Measurements from ENCODE around the gene NHLH2. TPM values are rescaled to one million over a fixed set of nuclear protein-coding genes. Genes with fewer than 3 reads are reported as not detected.

NHLH2 gene
- total RNA-seq, 2 experiments from 2014 or later = not detected

- peaks cover 20% of the 10 kb centered on the region for H3K27me3 Mint-ChIP-seq
- no peak overlapping the region for H3K4me3 ChIP-seq (ENCODE audit: low read length)
- intact Hi-C loops (cut with DNase I, micrococcal nuclease) = no loop called here
- no peaks in the 10 kb centered on the region for H3K36me3 Mint-ChIP-seq (ENCODE audit: low read depth)
- H3K36me3 ChIP-seq (ENCODE audit: insufficient read depth, low read length) = no peaks in the 10 kb centered on the region
- no peaks in the 10 kb centered on the region for H3K27me3 ChIP-seq (ENCODE audit: control insufficient read depth in 1 of 2, insufficient read depth in 2 of 2, low read length in 2 of 2)
- DNase-seq (no peak), ATAC-seq (ENCODE audit: poor library complexity) (no peak)
- no peak overlapping the region for H3K4me3 Mint-ChIP-seq
- H3K4me1 Mint-ChIP-seq (ENCODE audit: low read depth) = no peaks in the 10 kb centered on the region
- H3K27ac Mint-ChIP-seq = no peak overlapping the region
- no peak for TF ChIP-seq CTCF (IDR thresholded peaks at IDR 0.05)
- CTCF ChIA-PET = no interaction called here
- H3K4me1 ChIP-seq (ENCODE audit: insufficient read depth, low read length) = no peaks in the 10 kb centered on the region
- no peaks in the 10 kb centered on the region for H3K9me3 Mint-ChIP-seq
- POLR2A ChIA-PET = no interaction called here
- H3K27ac ChIP-seq (ENCODE audit: low read depth in 1 of 2, low read length in 2 of 2) = no peak overlapping the region
- no peaks in the 10 kb centered on the region for H3K9me3 ChIP-seq (ENCODE audit: control insufficient read depth in 1 of 2, insufficient read depth in 1 of 2, low read length in 2 of 2)
Measured at GRCh38 chr1:115882913-115883902, 42.3 kb upstream of the NHLH2 start.

- no peaks in the 10 kb centered on the region for H3K4me1 ChIP-seq (ENCODE audit: insufficient read depth, low read length)
- ChIA-PET CTCF (no interaction called here), POLR2A (no interaction called here)
- intact Hi-C loops (cut with DNase I, micrococcal nuclease) = no loop called here
- peaks cover 22% of the 10 kb centered on the region for H3K27me3 Mint-ChIP-seq
- no peak for TF ChIP-seq CTCF (IDR thresholded peaks at IDR 0.05)
- DNase-seq (no peak), ATAC-seq (ENCODE audit: poor library complexity) (no peak)
- H3K36me3 Mint-ChIP-seq (ENCODE audit: low read depth) = no peaks in the 10 kb centered on the region
- no peak overlapping the region for H3K27ac Mint-ChIP-seq
- H3K4me1 Mint-ChIP-seq (ENCODE audit: low read depth) = no peaks in the 10 kb centered on the region
- no peaks in the 10 kb centered on the region for H3K9me3 Mint-ChIP-seq
- H3K4me3 ChIP-seq (ENCODE audit: low read length) = no peak overlapping the region
- H3K9me3 ChIP-seq (ENCODE audit: control insufficient read depth in 1 of 2, insufficient read depth in 1 of 2, low read length in 2 of 2) = no peaks in the 10 kb centered on the region
- no peak overlapping the region for H3K27ac ChIP-seq (ENCODE audit: low read depth in 1 of 2, low read length in 2 of 2)
- H3K27me3 ChIP-seq (ENCODE audit: control insufficient read depth in 1 of 2, insufficient read depth in 2 of 2, low read length in 2 of 2) = peaks cover 0 to 10% of the 10 kb centered on the region in 2 experiments
- no peak overlapping the region for H3K4me3 Mint-ChIP-seq
- H3K36me3 ChIP-seq (ENCODE audit: insufficient read depth, low read length) = no peaks in the 10 kb centered on the region
Measured at GRCh38 chr1:115880981-115881672, 40.2 kb upstream of the NHLH2 start.

GRCh38 chr1:115879977-115880376 lies 39.1 kb upstream of the NHLH2 start:
- intact Hi-C loops (cut with DNase I, micrococcal nuclease) = loop anchor here in 1 of 2 experiments (5.0 kb wide), 1 partner anchor 53 kb away; no protein-coding TSS in a partner anchor
- no peaks in the 10 kb centered on the region for H3K9me3 Mint-ChIP-seq
- H3K36me3 Mint-ChIP-seq (ENCODE audit: low read depth) = no peaks in the 10 kb centered on the region
- H3K27me3 Mint-ChIP-seq = peaks cover 29% of the 10 kb centered on the region
- Histone ChIP-seq H3K4me3 (ENCODE audit: low read length) (no peak overlapping the region), H3K9me3 (ENCODE audit: control insufficient read depth in 1 of 2, insufficient read depth in 1 of 2, low read length in 2 of 2) (no peaks in the 10 kb centered on the region), H3K36me3 (ENCODE audit: insufficient read depth, low read length) (no peaks in the 10 kb centered on the region), H3K4me1 (ENCODE audit: insufficient read depth, low read length) (no peaks in the 10 kb centered on the region), H3K27ac (ENCODE audit: low read depth in 1 of 2, low read length in 2 of 2) (no peak overlapping the region), H3K27me3 (ENCODE audit: control insufficient read depth in 1 of 2, insufficient read depth in 2 of 2, low read length in 2 of 2) (peaks cover 0 to 10% of the 10 kb centered on the region in 2 experiments)
- ATAC-seq (ENCODE audit: poor library complexity) = no peak
- no peak for DNase-seq
- no peak overlapping the region for H3K27ac Mint-ChIP-seq
- CTCF ChIA-PET = no interaction called here
- H3K4me3 Mint-ChIP-seq = no peak overlapping the region
- no peak for TF ChIP-seq CTCF (IDR thresholded peaks at IDR 0.05)
- POLR2A ChIA-PET = no interaction called here
- no peaks in the 10 kb centered on the region for H3K4me1 Mint-ChIP-seq (ENCODE audit: low read depth)
